NCI-H345 (cell line): ENCODE data around the gene TEX19.
A peak's percentile ranks its signal among the peaks of the same experiment; 100 is the strongest.
"Not testable (repeated sequence)": the region's sequence is repeated elsewhere in the genome, so short reads cannot be mapped to it uniquely, and the experiment has no call there.

Experiments
- DNase-seq: peaks from one replicate; lab custom pipeline; 2025; lab: John Stamatoyannopoulos, UW

TEX19 gene

DNA sequence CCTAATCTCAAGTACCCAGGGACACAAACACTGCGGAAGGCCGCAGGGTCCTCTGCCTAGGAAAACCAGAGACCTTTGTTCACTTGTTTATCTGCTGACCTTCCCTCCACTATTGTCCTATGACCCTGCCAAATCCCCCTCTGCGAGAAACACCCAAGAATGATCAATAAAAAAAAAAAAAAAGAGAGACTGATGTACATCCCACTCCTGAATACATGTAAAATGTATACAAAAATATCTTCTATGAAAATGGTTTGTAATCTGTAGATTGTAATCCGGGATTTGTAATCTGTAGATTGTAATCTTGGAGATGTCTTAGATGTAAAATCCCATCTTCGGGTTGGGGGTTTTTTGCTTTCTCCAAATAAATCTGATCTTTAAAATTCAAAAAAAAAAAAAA, 18.2 kb downstream of the TEX19 start:
- not testable (repeated sequence) for DNase-seq

DNA sequence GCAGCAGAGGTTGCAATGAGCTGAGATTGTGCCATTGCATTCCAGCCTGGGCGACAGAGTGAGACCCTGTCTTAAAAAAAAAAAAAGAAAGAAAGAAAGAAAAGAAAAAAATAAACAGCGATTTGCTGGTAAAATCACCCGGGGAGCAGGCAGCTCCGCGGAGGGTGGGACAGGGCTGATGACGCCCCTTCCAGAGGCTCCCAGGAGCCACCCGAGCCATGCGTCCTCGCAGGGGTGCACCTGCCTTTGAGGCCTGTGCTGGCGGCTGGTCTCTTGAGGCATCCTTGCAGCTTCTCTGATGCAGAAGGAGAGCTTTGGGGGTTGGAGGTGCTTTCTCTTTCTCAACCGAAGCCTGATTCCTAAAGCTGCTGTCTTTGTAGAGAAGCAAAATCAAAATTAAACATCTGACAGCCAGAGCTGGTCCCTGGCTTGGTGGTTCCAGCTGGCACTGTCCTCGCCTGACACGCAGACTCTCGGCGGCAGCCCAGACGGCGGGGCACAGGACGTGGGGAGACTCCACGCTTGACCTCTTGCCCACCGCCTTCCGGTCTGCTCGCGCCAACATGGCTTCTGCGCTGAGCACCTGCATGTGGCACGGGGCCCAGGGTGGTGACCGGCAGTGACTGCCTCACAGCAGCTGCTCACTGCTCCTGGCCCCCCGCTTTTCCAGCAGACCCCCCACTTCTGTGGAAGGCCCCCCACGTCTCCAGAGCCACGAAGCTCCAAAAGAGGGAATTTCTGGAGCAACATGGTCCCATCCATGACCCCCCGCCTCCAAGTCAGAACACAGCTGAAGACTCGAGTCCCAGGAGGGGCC, 19.1 kb downstream of the TEX19 start:
- DNase-seq, result no peak

DNA sequence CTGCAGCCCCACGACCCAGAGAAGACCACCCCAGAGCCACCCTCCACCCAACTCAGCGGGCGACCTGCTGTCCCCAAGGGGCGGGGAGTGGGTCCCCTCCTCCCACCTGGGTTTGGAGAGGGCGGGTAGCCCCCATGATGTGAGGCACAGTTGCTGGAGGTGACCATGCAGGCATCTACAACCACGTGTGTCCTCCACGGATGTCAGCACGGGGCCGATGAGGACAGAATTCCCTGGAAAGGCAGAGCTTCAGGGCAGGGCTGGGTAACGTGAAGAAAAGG, 19.6 kb downstream of the TEX19 start:
- no peak for DNase-seq

DNA sequence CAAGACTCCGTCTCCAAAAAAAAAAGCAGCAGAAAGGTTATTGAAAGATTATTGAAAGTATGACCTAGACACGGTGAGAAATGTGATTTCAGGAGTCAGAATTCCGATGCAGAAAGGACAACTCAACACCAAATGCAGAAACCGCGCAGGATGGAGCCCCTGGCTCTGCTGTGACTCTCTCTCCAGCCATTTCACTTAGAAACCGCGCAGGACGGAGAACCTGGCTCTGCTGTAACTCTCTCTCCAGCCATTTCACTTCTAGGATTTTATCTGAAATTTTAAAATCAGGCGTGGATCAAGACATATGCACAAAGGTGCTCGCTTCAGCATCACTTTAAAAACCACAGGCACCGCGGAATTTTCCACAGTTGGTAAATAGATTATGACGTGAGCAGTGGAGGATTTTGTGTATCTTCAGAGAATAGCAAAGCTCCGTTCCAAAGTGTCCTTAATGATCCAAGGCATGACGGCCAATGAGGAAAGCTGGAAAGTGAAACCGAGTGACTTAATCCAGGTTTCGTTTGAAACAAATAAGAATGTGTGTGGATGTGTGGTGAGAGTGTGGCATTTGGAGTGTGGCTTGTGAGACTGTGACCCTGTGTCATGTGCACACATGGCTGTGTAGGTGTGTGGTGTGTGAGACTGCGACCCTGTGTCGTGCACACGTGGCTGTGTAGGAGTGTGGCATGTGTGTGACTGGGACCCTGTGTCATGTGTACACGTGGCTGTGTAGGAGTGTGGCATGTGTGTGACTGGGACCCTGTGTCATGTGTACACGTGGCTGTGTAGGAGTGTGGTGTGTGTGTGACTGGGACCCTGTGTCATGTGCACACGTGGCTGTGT, 22.0 kb downstream of the TEX19 start:
- peak; percentile 10 for DNase-seq

- not testable (repeated sequence) for DNase-seq
These were observed 22.6 kb downstream of the TEX19 start for GRCh38 chr17:82381703-82382009.

DNA sequence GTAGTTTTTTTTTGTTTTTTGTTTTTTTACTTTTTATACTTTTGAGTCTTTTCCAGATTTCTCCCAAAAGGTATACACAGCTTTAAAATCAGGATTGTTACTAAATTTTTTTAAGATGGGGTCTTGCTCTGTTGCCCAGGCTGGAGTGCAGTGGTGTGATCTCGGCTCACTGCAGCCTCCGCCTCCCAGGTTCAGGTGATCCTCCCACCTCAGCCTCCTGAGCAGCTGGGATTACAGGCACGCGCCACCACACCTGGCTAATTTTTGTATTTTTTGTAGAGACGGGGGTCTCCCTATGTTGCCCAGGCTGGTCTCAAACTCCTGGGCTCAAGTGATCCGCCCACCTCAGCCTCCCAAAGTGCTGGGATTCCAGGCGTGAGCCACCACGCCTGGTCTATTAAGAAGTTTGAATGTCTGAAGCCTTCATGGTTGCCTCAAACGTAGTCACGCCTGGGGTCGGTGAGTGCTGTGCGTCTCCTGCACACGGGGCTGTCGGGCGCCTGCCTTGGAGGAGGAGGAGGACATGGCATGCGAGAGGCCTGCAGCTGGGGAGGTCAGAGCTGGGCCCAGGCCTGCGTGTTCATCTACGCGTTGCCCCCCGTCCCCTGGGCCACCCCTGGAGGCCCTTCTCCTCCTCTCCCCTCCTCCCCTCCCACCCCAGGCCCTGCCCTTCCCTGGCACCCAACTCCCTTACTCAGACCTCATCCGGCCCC, 23.3 kb downstream of the TEX19 start:
- not testable (repeated sequence) for DNase-seq

- no peak for DNase-seq
These were observed 23.8 kb downstream of the TEX19 start for GRCh38 chr17:82382933-82383255.

GRCh38 chr17:82383411-82383810, 24.4 kb downstream of the TEX19 start:
- peak; percentile 13 for DNase-seq

- DNase-seq, result peak; percentile 57
These were observed 25.1 kb downstream of the TEX19 start for GRCh38 chr17:82384051-82384729.

GRCh38 chr17:82384730-82385481, 25.9 kb downstream of the TEX19 start:
- DNase-seq, result peak; percentile 85

GRCh38 chr17:82385559-82386254, 26.7 kb downstream of the TEX19 start:
- DNase-seq, result no peak

DNA sequence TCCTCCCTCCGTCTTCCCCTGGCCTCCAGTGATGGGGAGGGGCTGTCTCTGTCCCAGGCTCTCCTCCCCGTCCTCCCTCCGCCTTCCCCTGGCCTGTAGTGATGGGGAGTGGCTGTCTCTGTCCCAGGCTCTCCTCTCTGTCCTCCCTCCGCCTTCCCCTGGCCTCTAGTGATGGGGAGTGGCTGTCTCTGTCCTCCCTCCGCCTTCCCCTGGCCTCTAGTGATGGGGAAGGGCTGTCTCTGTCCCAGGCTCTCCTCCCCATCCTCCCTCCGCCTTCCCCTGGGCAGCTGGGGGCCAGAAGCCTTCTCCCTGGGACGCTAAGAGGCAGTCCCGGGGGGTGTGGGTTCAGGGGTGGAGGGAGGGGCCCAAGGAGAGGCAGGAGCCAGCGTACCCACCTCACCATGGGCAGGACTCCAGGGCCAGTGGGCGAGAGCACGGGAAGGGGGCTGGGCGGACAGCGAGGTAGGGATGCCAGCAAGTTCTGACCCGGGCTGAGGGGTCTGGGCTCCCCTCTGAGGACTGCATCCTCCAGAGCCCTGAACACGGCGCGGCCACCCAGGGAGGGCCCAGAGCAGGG, 27.3 kb downstream of the TEX19 start:
- no peak for DNase-seq

GRCh38 chr17:82386881-82387704, 28.0 kb downstream of the TEX19 start:
- DNase-seq, result no peak

- DNase-seq, result no peak
These were observed 28.7 kb downstream of the TEX19 start for GRCh38 chr17:82387705-82388106.

GRCh38 chr17:82388223-82388921, 29.3 kb downstream of the TEX19 start:
- DNase-seq, result no peak

DNA sequence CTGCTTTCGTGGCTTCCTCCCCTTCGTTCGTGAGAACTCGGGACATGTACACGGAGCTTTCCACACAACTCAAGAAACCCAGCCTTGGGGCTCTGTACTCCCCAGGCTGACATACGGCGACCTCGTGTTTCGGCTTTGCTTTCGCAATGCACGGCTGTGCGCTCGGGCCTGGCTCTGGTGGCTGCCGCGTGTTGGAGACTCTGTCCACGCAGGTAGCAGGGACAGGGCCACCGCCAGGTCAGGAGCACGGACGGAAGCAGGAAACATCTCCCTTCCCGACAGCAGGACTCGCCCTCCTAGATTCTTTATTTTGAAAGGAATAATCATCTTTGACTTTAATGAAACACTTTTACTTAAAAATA, 29.9 kb downstream of the TEX19 start:
- no peak for DNase-seq

GRCh38 chr17:82389379-82389778, 30.3 kb downstream of the TEX19 start:
- DNase-seq, result no peak

DNA sequence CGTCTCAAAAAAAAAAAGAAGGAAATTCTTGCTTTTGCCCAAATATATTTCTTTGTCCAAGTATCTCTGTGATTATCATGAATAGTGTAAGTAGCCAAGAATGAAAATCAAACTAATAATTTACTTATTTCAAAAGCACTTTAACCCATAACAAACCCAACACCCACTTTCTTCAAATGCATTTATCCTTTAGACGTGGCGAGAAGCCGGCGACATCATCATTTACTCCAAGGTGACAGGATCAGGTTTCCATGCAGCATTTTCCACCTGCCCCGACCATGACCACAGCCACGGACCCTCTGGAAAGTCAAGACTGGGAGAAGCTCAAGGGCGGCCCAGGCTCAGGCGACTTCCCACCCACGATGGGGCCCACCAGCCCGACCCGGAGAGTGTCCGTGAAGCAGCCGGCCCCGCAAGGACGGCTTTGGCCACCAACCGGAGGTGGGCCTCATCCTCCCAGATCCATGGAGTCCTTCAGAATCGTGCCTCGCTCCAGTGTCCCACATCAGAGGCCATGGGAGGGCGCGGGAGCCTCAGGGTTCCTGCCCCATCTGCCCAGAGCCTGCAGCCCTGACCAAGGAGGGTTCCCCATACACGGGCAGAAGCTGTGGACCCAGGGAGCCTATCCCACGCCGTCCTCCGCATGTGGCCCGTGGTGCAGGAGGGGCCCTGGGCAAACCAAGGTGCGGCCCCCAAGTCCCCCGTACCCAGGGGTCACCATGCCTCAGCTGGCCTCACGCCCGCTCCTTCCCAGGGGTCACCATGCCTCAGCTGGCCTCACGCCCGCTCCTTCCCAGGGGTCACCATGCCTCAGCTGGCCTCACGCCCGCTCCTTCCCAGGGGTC, 31.2 kb downstream of the TEX19 start:
- DNase-seq, result no peak
